GM21529 (cell line): Measurements from ENCODE around the gene PLSCR4.

Source experiments
- ATAC-seq: cut with Tn5 transposase; IDR thresholded peaks from one replicate; pipeline ENCODE4 v1.9.1; 2021; ENCODE audit not compliant: unreplicated experiment

The PLSCR4 gene

DNA sequence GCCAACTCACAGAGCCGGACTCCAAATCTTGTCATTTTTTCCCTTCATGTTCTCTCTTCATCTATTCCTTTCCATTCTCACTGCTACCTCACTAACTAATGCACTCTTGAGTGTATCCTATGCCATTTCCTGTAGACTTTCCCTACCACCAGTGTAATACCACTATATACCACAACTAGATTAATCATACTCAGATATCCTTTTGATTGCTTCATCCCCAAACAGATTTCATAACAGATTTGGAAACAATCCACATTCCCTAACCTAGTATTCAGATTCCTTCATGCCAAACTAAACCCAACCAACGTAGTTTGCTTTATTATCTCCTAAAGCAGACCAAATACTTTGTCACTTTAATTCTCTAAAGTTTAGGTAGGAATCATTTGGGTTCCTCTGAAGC lies 87.3 kb downstream of the PLSCR4 start:
- no peak for ATAC-seq

DNA sequence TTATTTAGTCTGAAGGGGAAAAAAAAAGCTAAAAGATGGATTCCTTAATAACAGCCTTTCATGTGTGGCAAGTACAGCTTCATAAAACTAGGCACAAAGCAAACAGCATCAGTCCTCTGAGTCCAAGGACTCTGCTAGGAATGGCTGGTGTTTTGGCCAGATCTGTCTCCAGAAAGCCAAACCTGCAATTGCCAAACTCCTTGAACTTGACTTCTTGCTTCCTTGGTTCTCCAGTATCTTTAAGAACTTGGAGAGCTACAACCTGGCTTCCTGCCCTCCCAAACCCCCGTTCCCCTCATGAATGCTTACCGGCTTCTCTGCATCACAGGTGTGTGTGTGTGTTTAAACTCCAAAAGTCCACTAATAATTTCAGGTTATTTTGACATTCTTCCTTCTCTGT lies 88.3 kb downstream of the PLSCR4 start:
- no peak for ATAC-seq

DNA sequence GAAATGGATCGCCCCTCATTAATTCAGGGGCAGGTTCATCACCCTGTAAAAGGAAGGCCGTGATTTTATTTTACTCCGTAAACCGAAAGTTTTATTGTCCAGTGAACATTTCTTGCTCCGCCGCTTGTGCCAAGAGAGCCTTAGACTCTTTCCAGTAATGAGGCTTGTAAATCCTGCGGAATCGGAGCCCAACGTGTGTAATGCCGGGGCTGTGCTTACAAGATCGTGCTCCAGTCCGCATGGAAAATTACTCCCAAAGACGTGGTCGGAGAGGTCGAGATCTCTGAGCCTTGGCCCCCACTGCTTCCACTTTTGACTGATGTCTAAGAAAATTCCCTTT lies 89.3 kb downstream of the PLSCR4 start:
- ATAC-seq, result no peak

DNA sequence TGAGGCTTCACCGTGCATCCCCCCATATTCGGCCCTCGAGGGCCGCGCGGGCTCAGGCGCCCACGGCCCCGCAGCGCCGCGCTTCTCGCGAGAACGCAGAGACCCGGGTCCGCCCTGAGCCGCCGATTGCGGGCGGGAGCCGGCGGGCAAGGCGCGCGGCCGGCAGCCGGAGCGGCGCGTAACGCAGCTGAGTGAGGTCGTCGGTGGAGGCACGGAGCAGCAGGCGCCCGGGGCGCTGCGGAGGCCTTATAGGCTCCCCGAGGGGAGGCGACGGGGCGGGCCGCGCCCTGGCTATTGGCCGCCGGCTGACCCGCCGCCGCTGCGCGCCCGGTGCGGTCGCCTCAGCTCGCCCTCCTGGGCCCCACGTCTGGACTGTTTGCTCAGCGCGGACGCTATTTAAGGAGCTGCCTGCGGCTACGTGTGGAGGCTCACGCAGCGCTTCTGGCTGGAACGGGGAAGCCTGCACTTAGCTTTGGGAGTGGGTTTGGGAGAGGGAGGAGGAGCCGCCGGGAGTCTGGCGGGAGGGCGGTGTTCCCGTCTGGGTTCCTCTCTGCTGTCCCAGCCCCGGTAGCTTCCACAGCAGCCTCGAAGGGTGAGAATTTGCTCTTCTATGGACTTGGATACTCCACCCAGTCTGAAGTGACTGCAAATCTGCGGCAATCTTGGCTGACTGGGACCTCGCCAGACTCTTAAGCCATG lies 89.8 kb downstream of the PLSCR4 start, which contains the start of gene PLOD2:
PLOD2 (minus strand) TSS at position 221 of the 699 bp plus-strand sequence; CDS start at position 26, 195 bp downstream.
- ATAC-seq, result peak; percentile 48

DNA sequence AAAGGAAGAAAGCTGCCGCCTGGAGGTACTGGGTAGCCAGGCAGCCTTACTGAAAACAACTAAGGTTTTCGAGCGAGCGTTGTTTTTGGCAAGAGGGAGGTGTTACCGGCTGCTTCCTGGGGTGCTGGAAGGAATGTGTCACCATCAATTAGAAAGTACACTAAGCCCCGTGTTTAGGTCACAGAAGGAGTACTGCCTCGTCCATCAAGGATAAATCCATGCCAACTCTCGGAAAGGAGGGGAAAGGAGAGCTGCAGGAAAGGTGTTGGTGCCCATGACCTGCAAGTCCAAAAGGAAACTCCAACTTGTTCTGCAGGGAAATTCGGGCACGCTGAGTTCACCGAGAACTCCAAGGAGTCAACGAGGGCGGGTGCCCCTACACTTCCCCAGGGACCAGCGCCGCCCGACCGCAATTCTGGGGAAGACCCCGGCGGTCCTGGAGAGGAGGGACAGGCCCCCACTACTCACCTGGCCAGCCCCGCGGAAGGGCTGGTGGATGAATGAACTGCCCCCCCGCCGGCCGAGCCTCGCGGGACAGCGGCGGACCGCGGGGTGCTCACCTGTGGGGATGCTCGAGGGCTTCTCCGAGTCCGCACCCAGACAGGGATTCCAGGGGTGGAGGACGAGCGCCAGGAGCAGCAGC lies 90.5 kb downstream of the PLSCR4 start:
- peak; percentile 32 for ATAC-seq

DNA sequence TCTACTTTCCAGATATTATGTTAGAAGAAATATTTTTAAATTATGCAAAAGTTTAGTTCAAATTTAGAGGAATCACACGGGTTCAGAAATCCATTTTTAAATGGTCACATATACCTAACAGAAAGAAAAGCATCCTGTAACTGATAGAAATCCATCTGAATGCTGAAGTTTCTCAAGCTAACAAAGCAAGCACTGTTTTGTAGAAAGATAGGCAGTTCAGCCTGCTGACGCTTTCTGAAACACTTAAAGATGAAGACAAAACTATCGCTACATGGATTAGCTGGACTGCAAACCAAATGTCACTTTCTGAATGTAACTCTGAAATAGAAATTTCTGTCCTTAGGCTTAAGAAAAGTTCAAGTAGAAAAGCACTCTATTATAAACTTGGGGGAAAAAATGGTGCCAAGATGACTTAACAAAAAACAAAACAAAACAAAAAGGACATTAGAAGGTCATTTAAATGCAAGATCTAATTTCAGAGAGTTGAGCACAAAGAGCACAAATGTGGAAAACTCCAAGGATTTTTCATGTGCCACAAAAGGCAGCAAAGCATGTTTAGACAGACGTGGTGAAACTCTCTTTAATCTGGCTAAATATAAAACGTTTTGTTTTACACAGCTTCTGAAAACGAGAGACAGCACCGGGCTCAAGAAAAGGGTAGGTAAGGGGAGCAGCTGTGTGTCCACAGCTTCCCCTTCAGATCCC lies 91.1 kb downstream of the PLSCR4 start:
- no peak for ATAC-seq

DNA sequence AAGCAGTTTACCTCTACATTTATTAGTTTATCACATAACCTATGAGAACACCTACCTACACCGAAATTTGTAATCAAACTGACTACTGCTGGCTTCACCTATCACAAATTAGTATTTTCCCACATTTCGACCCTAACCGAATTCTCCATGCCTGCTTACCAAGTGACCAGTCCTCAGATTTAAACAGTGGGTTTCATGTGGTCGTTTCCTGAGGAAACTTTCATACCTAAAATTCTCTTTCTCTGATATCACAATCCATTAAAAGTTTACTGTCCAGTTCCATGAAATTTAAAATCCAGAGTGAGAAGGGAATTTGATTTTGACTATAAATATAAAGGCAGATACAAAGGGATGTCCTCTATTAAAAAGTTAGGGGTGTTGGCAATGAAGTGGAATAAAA lies 91.9 kb downstream of the PLSCR4 start:
- ATAC-seq, result no peak

DNA sequence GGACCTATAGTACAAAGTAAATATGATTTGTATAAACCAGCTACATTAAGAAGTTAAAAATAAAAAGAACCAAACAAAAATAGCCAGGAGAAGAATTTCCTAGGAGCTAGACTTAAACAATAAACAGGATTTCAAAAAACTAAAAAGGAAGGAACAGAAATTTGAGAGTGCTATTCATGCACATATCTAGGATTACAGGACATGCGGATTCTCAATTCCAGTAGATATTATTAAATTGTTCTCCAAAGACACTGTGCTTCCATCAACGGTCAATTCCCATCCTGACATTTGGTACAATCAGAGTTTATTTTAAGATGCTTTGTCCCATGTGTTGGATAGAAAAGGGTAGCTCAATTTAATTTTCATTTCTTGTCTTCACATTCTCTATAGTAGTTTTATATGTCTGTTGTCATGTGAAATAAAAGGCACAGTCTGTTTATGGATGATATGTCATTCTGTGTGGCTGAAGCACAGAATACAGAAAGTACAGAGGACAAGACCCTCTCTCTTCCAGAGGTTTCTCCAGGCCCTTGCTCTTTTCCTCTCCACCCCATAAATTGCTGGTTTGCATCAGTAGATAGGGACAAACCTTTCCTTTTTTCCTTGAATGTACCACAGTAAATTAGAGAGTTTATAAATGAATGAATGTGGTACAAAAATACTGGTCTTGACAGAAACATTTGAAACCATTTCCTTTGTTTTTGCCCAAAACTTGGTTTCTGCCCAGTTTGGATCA lies 93.4 kb downstream of the PLSCR4 start:
- ATAC-seq, result no peak

DNA sequence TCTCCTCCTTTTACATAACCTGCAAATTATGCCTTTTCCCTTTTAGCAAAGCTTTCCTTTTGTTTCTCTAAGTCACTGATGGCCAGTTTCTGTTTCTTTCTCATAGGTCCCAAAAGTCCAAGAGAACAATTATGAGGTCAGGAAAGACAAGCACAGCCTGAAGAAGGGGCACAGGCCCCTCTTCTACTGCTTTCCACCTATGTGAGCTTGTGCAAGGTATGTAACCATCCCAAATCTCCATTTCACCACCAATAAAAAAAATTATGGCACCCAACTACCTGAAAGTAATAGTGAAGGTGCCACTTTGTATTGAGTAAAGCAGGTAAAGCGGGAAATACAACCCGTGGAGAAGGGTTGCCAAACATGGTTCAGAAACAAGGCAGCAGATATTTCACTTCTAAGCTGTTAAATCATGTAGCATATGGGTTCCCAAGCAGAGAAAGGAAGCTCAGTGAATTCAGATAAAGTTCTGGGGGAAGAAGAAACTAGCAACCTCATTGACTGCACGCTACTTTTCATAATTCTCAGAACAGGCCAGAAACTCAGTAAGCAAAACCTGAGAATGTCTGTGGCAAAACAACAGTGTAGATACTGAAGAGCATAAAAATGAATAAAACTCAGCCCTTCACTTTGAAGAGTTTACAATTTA lies 94.1 kb downstream of the PLSCR4 start:
- ATAC-seq, result no peak

DNA sequence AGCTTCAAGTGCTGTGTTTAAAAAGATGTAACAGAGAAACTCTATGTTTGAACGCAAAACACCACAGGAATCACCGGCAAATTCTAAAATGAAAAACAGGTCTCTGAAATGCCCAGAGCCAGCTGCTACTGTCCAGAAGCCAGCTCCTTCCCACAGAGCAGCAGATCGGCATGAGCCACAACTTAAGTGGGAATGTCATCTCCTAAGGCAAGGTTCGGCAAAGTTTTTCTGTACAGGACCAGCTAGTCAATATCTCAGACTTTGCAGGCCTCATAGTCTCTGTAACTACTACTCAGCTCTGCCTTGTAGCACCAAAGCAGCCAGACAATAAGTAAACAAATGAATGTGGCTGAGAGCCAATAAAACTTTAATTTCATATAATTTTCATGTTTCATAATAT lies 94.8 kb downstream of the PLSCR4 start:
- ATAC-seq, result no peak

DNA sequence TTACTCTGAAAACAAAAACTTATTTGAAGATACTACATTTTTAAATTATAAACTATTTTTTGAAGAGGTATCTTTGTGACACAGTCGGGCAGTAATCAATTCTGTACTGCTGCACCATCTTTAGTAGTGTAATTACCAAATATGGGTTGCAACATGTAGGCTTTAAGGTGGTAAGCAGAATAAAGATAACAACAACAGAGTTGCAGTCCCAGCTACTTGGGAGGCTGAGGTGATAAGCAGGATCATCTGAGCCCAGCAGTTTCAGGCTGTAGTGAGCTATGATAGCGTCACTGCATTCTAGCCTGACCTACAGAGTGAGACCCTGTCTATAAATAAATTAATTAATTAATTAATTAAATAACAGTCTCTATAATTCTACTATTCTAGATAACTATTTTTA lies 95.9 kb downstream of the PLSCR4 start:
- no peak for ATAC-seq

DNA sequence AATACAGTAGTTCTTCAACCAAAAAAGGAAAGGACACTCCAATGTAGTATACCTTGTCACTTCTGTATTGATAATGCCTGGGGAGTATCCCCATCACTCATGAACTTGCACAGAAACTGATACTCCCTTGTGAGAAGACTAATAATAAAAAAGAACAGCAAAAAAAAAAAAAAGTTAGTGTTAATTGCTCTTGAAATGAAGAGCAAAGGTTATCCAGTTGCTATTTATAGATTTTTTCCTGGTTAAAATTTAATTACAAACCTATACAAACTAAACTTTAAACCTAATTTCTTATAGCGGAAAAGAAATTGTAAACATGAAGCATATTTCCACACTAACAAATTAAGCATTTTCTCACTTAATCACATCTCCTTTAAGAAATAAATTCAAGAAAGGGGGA lies 96.6 kb downstream of the PLSCR4 start:
- no peak for ATAC-seq

DNA sequence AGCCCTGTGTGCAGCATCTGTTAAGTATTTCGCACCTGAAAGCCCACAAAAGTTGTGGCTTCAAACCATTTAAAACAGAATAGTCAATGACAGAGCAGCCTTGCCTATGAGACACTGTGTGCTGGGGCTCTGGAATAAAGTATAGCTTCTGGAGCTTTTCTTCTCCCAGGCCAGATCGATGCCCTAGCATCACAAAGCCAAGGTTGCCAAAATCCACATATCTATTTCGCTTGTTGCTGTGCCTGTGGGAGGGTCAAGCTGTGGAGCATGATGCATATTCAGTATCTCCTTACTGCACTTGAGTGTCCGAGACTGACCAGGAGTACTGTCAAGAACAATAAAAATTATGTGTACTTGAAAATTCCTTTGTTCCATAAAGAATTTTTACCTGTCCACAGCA lies 97.5 kb downstream of the PLSCR4 start:
- ATAC-seq, result no peak

DNA sequence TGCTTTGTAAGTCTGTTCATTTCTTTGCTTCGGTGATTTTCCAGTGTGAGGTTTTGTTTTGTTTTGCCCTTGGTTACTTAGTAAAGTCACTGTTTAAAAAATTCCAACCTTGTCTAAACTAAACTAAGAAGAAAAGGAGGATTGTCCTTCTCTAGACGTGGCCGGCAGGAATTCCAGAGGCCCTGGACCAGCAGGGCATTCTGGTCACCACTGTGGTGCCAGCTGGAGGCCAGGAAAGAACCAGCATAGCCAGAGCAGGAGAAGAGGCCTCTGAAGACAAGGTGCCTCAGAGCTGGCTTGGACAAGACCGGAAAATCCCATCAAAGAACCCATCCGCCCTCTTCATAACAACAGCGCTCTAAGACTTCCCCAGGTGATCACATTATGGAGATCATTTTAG lies 98.1 kb downstream of the PLSCR4 start:
- no peak for ATAC-seq

DNA sequence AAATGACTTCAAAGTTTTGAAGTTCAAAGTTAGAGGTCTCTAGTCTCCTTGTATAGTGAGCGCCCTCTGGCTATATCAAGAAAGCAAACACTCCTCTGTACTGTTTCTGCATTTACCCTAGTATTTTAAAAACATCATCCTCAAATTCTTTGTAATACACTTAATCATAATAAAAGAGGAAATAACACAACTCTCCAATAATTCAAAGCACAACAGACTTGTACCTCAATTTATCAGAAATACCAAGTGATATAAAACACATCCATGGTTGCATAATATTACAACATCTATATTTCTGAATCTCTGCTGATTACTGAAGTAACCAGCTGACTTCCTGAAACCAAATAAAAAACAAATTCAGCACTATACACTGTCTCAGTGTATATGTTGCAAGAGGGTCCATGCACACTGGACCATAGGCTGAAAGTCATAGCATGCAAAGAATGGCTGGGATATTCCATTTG lies 102.4 kb downstream of the PLSCR4 start:
- no peak for ATAC-seq

DNA sequence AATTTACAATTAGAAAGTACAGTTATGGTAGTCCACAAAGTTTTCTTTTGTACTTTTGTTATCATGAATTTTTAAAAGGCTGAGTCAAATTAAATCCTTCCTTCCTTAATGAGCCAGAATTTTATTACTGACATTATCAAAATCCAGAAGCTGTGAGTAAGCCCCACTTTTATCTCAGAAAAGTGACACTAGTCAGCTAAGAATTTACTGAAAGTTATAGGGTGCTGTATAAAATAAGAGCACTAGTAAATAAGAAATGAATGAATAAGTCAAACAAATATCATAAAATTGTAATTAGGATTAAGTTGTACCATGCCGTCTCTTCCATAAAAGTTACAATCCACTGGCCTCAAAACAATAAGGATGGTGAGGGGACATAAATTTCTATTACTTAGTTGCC lies 105.3 kb downstream of the PLSCR4 start:
- no peak for ATAC-seq

DNA sequence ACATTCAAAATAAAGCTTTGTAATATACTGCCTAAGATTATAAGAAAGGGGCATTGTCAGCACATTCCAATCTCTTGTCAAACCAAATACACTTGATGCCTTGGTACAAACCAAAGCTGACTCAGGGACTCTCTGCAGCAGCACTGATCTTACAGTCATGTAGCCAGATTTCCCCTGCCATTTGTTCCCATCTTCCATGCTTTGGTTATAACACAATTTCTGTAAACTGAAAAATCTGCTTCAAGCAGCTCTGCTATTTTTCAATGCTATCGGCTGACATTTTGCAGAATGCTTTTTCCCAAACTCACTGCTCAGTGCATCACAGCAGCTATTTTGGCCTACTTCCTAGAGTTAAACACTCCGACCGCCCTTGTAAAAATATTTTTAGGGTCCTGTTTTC lies 108.1 kb downstream of the PLSCR4 start:
- no peak for ATAC-seq
